ENCODE data around the gene NALCN. TPM values are rescaled to one million over a fixed set of nuclear protein-coding genes. Genes with fewer than 3 reads are reported as not detected.

NALCN gene
- total RNA-seq, 2 donors from 2014 or later: 0.11 TPM; not detected in 1

DNA sequence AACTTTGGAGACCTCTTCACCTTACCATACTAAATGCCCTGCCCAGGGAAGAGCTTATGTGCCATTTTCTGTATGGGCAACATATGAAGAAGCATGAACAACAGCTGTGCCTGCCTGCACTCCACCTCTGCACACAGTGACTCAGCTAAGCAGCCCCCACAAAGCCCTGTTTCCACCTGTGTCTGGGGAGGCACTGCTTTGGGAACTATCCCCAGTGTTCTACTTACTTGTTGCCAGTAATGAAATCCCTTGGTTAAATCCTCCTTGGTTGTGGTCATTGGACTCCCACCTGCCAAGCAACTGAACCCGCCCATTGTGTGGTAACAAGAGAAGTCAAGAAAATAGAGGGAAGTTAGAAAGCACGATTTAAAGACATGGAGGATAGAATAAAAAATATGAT is 84.6 kb downstream of the NALCN start:
- H3K27ac Mint-ChIP-seq: peak overlapping the region; percentile 40
- no peaks in the 10 kb centered on the region for H3K9me3 Mint-ChIP-seq
- no peak overlapping the region for H3K4me3 ChIP-seq (ENCODE audit: low read length)
- no peak overlapping the region for H3K27ac ChIP-seq (ENCODE audit: low read depth, low read length)
- H3K27me3 Mint-ChIP-seq (ENCODE audit: insufficient read depth): no peaks in the 10 kb centered on the region
- no peaks in the 10 kb centered on the region for H3K36me3 ChIP-seq (ENCODE audit: control insufficient read depth, insufficient read depth, low read length)
- no peak for DNase-seq
- no peak overlapping the region for H3K4me3 Mint-ChIP-seq
- 94% methylated on average over 1 of the region's 2 CpGs; no CpG with 5 or more reads in 1 of the 2 experiments for WGBS, 2 experiments (ENCODE audit: insufficient coverage in 1 of 2, insufficient read length in 1 of 2)
- no peaks in the 10 kb centered on the region for H3K4me1 Mint-ChIP-seq
- no peaks in the 10 kb centered on the region for H3K9me3 ChIP-seq (ENCODE audit: control insufficient read depth, low read length)
- no peak overlapping the region for H3K9ac ChIP-seq (ENCODE audit: extremely low read depth, low read length, poor library complexity, severe bottlenecking)
- no peaks in the 10 kb centered on the region for H3K4me1 ChIP-seq (ENCODE audit: control insufficient read depth, insufficient read depth, low read length)
- H3K27me3 ChIP-seq (ENCODE audit: control insufficient read depth, insufficient read depth, low read length, poor library complexity, severe bottlenecking): no peaks in the 10 kb centered on the region
- no peaks in the 10 kb centered on the region for H3K36me3 Mint-ChIP-seq (ENCODE audit: low read depth)
- TF ChIP-seq, protein P1, sequence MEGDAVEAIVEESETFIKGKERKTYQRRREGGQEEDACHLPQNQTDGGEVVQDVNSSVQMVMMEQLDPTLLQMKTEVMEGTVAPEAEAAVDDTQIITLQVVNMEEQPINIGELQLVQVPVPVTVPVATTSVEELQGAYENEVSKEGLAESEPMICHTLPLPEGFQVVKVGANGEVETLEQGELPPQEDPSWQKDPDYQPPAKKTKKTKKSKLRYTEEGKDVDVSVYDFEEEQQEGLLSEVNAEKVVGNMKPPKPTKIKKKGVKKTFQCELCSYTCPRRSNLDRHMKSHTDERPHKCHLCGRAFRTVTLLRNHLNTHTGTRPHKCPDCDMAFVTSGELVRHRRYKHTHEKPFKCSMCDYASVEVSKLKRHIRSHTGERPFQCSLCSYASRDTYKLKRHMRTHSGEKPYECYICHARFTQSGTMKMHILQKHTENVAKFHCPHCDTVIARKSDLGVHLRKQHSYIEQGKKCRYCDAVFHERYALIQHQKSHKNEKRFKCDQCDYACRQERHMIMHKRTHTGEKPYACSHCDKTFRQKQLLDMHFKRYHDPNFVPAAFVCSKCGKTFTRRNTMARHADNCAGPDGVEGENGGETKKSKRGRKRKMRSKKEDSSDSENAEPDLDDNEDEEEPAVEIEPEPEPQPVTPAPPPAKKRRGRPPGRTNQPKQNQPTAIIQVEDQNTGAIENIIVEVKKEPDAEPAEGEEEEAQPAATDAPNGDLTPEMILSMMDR (conservative IDR thresholded peaks at IDR 0.05): no peak

DNA sequence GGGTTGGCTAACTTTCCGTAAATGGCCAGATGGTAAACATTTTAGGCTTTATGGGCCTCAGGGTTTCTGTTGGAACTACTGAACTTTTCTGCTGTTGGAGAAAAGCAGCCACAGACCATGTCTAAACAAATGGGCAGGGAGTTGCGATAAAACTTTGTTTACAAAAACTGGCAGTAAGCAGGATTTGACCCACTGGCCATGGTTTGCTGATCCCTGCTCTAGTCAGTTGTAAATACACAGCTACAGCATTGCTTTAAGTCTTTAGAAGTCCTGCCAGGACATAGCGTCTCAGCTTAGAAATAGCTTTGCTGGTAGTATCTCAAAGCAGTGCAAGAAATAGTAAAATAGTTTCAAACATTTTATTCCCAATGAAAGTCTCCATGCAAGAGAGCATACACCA is 88.4 kb downstream of the NALCN start:
- Histone ChIP-seq H3K27me3 (ENCODE audit: control insufficient read depth, insufficient read depth, low read length, poor library complexity, severe bottlenecking) (no peaks in the 10 kb centered on the region), H3K9me3 (ENCODE audit: control insufficient read depth, low read length) (no peaks in the 10 kb centered on the region), H3K4me3 (ENCODE audit: low read length) (no peak overlapping the region), H3K36me3 (ENCODE audit: control insufficient read depth, insufficient read depth, low read length) (no peaks in the 10 kb centered on the region), H3K4me1 (ENCODE audit: control insufficient read depth, insufficient read depth, low read length) (no peaks in the 10 kb centered on the region), H3K27ac (ENCODE audit: low read depth, low read length) (no peak overlapping the region), H3K9ac (ENCODE audit: extremely low read depth, low read length, poor library complexity, severe bottlenecking) (no peak overlapping the region)
- no peak overlapping the region for H3K27ac Mint-ChIP-seq
- WGBS, 2 experiments (ENCODE audit: insufficient coverage in 1 of 2, insufficient read length in 1 of 2): 64 to 100% methylated on average over 2 to 3 of the region's 3 CpGs
- TF ChIP-seq, protein P1 (conservative IDR thresholded peaks at IDR 0.05): no peak
- no peak for DNase-seq
- no peak overlapping the region for H3K4me3 Mint-ChIP-seq
- no peaks in the 10 kb centered on the region for H3K36me3 Mint-ChIP-seq (ENCODE audit: low read depth)
- no peaks in the 10 kb centered on the region for H3K27me3 Mint-ChIP-seq (ENCODE audit: insufficient read depth)
- H3K4me1 Mint-ChIP-seq: no peaks in the 10 kb centered on the region
- H3K9me3 Mint-ChIP-seq: no peaks in the 10 kb centered on the region

DNA sequence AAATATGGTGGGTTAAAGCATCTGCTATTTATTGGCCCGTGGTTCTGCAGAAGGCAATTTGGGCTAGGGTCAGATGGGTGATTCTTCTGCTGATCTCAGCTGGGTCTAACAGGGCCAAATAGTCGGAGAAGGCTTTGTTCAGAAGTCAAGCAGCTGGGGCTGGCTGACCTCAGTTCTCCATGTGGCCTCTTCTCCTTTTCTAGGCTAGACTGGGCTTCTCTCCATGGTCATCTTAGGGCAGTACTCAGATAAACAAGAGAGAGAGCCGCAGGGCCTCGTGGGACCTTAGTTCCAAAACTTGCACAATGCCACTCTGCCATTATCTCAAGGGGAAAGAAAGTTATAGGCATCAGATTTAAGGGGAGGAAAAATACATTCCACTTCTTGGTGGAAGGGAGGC is 89.6 kb downstream of the NALCN start:
- Histone ChIP-seq H3K27me3 (ENCODE audit: control insufficient read depth, insufficient read depth, low read length, poor library complexity, severe bottlenecking) (no peaks in the 10 kb centered on the region), H3K36me3 (ENCODE audit: control insufficient read depth, insufficient read depth, low read length) (no peaks in the 10 kb centered on the region), H3K9me3 (ENCODE audit: control insufficient read depth, low read length) (no peaks in the 10 kb centered on the region), H3K4me3 (ENCODE audit: low read length) (no peak overlapping the region), H3K27ac (ENCODE audit: low read depth, low read length) (no peak overlapping the region), H3K4me1 (ENCODE audit: control insufficient read depth, insufficient read depth, low read length) (no peaks in the 10 kb centered on the region), H3K9ac (ENCODE audit: extremely low read depth, low read length, poor library complexity, severe bottlenecking) (no peak overlapping the region)
- Mint-ChIP-seq H3K9me3 (no peaks in the 10 kb centered on the region), H3K27ac (no peak overlapping the region), H3K27me3 (ENCODE audit: insufficient read depth) (no peaks in the 10 kb centered on the region), H3K4me3 (no peak overlapping the region), H3K36me3 (ENCODE audit: low read depth) (no peaks in the 10 kb centered on the region), H3K4me1 (no peaks in the 10 kb centered on the region)
- WGBS, 2 experiments (ENCODE audit: insufficient coverage in 1 of 2, insufficient read length in 1 of 2): 93 to 100% methylated on average over 1 to 4 of the region's 4 CpGs
- DNase-seq: no peak
- TF ChIP-seq, protein P1 (conservative IDR thresholded peaks at IDR 0.05): no peak
